WTC11 (cell line): ENCODE results near the gene GRPEL1. TPM values are rescaled to one million over a fixed set of nuclear protein-coding genes. Genes with fewer than 3 reads are reported as not detected.

Experiments
- ATAC-seq: fragments of 200-7000 bp; cut with Tn5 transposase; 2 replicates; pipeline ENCODE4 v1.10.0; 2021; ENCODE audit warnings: mild to moderate bottlenecking, moderate library complexity
- CTCF ChIA-PET: fragments of 300-600 bp; sonication (Branson Sonifier 250); formaldehyde crosslinking; loops from one replicate; lab custom pipeline; 2021; ENCODE audit warnings: antibody characterized with exemption; lab: Charles Lee
- POLR2A ChIA-PET: fragments of 350-600 bp; sonication (Branson Sonifier 250); formaldehyde crosslinking; loops from one replicate; lab custom pipeline; 2021; ENCODE audit warnings: antibody characterized with exemption; lab: Charles Lee
- DNase-seq: peaks from one replicate; pipeline ENCODE4 v3.0.0; 2021; ENCODE audit warnings: low spot score
- H3K27ac Mint-ChIP-seq: 2 replicates; pipeline ENCODE4 v1.8.0; 2021; ENCODE audit warnings: mixed read lengths
- H3K27me3 Mint-ChIP-seq: 2 replicates; pipeline ENCODE4 v1.8.0; 2021; ENCODE audit warnings: low read depth, mild to moderate bottlenecking, moderate library complexity, mixed read lengths
- H3K36me3 Mint-ChIP-seq: 2 replicates; pipeline ENCODE4 v1.8.0; 2021; ENCODE audit warnings: mixed read lengths
- H3K4me1 Mint-ChIP-seq: 2 replicates; pipeline ENCODE4 v1.8.0; 2022; ENCODE audit warnings: mixed read lengths
- H3K4me3 Mint-ChIP-seq: 2 replicates; pipeline ENCODE4 v1.8.0; 2021; ENCODE audit warnings: mild to moderate bottlenecking, moderate library complexity, mixed read lengths
- H3K9me3 Mint-ChIP-seq: 2 replicates; pipeline ENCODE4 v1.8.0; 2021; ENCODE audit warnings: mixed read lengths
- CREB1 ChIP-seq: sonication (generic); formaldehyde crosslinking; IDR thresholded peaks from 2 replicates; pipeline ENCODE4 v1.8.0; 2023; ENCODE audit warnings: mild to moderate bottlenecking, missing genetic modification reagents
- CREM ChIP-seq: sonication (generic); formaldehyde crosslinking; IDR thresholded peaks from 2 replicates; pipeline ENCODE4 v1.8.1; 2022; ENCODE audit warnings: mild to moderate bottlenecking, missing genetic modification reagents, moderate library complexity
- JUN ChIP-seq: sonication (generic); formaldehyde crosslinking; IDR thresholded peaks from 2 replicates; pipeline ENCODE4 v1.8.0; 2023; ENCODE audit warnings: mild to moderate bottlenecking, missing genetic modification reagents
- NFATC4 ChIP-seq: fragments of 250-450 bp; sonication (Bioruptor Pico); IDR thresholded peaks from 2 replicates; pipeline ENCODE4 v1.9.0; 2021; ENCODE audit warnings: mild to moderate bottlenecking
- NFE2L1 ChIP-seq: sonication (generic); formaldehyde crosslinking; IDR thresholded peaks from 2 replicates; pipeline ENCODE4 v1.8.1; 2023; ENCODE audit warnings: missing genetic modification reagents
- OVOL2 ChIP-seq: fragments of 250-450 bp; sonication (Bioruptor Pico); IDR thresholded peaks from 2 replicates; pipeline ENCODE4 v1.9.0; 2021; ENCODE audit warnings: mild to moderate bottlenecking, borderline replicate concordance
- SMAD3 ChIP-seq: sonication (generic); formaldehyde crosslinking; IDR thresholded peaks from 2 replicates; pipeline ENCODE4 v1.8.0; 2022; ENCODE audit warnings: missing genetic modification reagents, mild to moderate bottlenecking, borderline replicate concordance
- SP1 ChIP-seq: sonication (generic); formaldehyde crosslinking; conservative IDR thresholded peaks from 2 replicates; pipeline ENCODE4 v1.8.1; 2022; ENCODE audit warnings: missing genetic modification reagents
- ZNF317 ChIP-seq: sonication (generic); formaldehyde crosslinking; IDR thresholded peaks from 2 replicates; pipeline ENCODE4 v1.8.1; 2023; ENCODE audit warnings: low read depth, mild to moderate bottlenecking, moderate library complexity, missing genetic modification reagents, borderline replicate concordance
- total RNA-seq: library from RNA; stranded (reverse); gene quantifications from 3 replicates; pipeline ENCODE4 v1.2.3, GENCODE V29; 2021
- TF ChIP-seq, protein P1 (sequence below): sonication (generic); formaldehyde crosslinking; IDR thresholded peaks from 2 replicates; pipeline ENCODE4 v1.8.1; 2023; ENCODE audit warnings: mild to moderate bottlenecking, missing genetic modification reagents
- TF ChIP-seq, protein P2 (sequence below): sonication (generic); formaldehyde crosslinking; IDR thresholded peaks from 2 replicates; pipeline ENCODE4 v1.8.0; 2022; ENCODE audit warnings: missing genetic modification reagents
- TF ChIP-seq, protein P3 (sequence below): sonication (generic); formaldehyde crosslinking; IDR thresholded peaks from 2 replicates; pipeline ENCODE4 v1.8.0; 2023; ENCODE audit warnings: missing genetic modification reagents, mild to moderate bottlenecking, borderline replicate concordance
- TF ChIP-seq, protein P4 (sequence below): sonication (generic); formaldehyde crosslinking; IDR thresholded peaks from 2 replicates; pipeline ENCODE4 v1.8.1; 2022; ENCODE audit warnings: low read depth, missing genetic modification reagents, borderline replicate concordance
- TF ChIP-seq, protein P5 (sequence below): sonication (generic); formaldehyde crosslinking; IDR thresholded peaks from 2 replicates; pipeline ENCODE4 v1.8.1; 2023; ENCODE audit warnings: mild to moderate bottlenecking, missing genetic modification reagents, borderline replicate concordance
- TF ChIP-seq, protein P6 (sequence below): fragments of 250-450 bp; sonication (Bioruptor Pico); IDR thresholded peaks from 2 replicates; pipeline ENCODE4 v1.9.0; 2021; ENCODE audit warnings: moderate library complexity, mild to moderate bottlenecking, inconsistent platforms, borderline replicate concordance
- TF ChIP-seq, protein P7 (sequence below): sonication (generic); formaldehyde crosslinking; IDR thresholded peaks from 2 replicates; pipeline ENCODE4 v1.8.1; 2022; ENCODE audit warnings: low read depth, mild to moderate bottlenecking, moderate library complexity, missing genetic modification reagents, borderline replicate concordance
- TF ChIP-seq, protein P8 (sequence below): fragments of 250-450 bp; sonication (Bioruptor Pico); conservative IDR thresholded peaks from 2 replicates; pipeline ENCODE4 v1.9.0; 2021; ENCODE audit warnings: mild to moderate bottlenecking

GRPEL1 gene
- total RNA-seq, 1 experiment from 2014 or later: 50.0 TPM

DNA sequence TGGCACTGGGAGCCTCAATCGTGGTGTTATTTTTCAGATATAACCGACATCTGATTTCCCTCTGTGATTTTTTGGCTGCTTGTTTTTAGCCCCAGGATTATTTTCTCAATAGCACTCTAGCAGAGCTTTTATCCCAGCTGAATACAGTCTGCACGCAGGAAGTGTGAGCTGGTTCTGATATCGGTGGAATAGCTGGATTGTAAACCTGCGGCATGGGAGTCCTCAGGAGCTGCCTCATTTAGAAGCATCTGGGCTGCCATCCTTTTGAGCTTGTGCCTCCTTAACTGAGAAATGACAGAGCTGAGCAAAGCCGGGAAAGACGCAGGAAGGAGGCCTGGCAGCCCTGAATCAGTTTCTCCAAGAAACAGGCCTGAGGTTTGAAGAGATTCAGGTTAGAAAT, 28.4 kb upstream of the GRPEL1 start:
- H3K27ac Mint-ChIP-seq: no peak overlapping the region
- H3K36me3 Mint-ChIP-seq: no peaks in the 10 kb centered on the region
- TF ChIP-seq, protein P1, sequence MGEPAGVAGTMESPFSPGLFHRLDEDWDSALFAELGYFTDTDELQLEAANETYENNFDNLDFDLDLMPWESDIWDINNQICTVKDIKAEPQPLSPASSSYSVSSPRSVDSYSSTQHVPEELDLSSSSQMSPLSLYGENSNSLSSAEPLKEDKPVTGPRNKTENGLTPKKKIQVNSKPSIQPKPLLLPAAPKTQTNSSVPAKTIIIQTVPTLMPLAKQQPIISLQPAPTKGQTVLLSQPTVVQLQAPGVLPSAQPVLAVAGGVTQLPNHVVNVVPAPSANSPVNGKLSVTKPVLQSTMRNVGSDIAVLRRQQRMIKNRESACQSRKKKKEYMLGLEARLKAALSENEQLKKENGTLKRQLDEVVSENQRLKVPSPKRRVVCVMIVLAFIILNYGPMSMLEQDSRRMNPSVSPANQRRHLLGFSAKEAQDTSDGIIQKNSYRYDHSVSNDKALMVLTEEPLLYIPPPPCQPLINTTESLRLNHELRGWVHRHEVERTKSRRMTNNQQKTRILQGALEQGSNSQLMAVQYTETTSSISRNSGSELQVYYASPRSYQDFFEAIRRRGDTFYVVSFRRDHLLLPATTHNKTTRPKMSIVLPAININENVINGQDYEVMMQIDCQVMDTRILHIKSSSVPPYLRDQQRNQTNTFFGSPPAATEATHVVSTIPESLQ (CRISPR knock-in tag): no peak
- TF ChIP-seq, protein P2, sequence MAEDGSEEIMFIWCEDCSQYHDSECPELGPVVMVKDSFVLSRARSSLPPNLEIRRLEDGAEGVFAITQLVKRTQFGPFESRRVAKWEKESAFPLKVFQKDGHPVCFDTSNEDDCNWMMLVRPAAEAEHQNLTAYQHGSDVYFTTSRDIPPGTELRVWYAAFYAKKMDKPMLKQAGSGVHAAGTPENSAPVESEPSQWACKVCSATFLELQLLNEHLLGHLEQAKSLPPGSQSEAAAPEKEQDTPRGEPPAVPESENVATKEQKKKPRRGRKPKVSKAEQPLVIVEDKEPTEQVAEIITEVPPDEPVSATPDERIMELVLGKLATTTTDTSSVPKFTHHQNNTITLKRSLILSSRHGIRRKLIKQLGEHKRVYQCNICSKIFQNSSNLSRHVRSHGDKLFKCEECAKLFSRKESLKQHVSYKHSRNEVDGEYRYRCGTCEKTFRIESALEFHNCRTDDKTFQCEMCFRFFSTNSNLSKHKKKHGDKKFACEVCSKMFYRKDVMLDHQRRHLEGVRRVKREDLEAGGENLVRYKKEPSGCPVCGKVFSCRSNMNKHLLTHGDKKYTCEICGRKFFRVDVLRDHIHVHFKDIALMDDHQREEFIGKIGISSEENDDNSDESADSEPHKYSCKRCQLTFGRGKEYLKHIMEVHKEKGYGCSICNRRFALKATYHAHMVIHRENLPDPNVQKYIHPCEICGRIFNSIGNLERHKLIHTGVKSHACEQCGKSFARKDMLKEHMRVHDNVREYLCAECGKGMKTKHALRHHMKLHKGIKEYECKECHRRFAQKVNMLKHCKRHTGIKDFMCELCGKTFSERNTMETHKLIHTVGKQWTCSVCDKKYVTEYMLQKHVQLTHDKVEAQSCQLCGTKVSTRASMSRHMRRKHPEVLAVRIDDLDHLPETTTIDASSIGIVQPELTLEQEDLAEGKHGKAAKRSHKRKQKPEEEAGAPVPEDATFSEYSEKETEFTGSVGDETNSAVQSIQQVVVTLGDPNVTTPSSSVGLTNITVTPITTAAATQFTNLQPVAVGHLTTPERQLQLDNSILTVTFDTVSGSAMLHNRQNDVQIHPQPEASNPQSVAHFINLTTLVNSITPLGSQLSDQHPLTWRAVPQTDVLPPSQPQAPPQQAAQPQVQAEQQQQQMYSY (CRISPR knock-in tag): no peak
- TF ChIP-seq, protein P3, sequence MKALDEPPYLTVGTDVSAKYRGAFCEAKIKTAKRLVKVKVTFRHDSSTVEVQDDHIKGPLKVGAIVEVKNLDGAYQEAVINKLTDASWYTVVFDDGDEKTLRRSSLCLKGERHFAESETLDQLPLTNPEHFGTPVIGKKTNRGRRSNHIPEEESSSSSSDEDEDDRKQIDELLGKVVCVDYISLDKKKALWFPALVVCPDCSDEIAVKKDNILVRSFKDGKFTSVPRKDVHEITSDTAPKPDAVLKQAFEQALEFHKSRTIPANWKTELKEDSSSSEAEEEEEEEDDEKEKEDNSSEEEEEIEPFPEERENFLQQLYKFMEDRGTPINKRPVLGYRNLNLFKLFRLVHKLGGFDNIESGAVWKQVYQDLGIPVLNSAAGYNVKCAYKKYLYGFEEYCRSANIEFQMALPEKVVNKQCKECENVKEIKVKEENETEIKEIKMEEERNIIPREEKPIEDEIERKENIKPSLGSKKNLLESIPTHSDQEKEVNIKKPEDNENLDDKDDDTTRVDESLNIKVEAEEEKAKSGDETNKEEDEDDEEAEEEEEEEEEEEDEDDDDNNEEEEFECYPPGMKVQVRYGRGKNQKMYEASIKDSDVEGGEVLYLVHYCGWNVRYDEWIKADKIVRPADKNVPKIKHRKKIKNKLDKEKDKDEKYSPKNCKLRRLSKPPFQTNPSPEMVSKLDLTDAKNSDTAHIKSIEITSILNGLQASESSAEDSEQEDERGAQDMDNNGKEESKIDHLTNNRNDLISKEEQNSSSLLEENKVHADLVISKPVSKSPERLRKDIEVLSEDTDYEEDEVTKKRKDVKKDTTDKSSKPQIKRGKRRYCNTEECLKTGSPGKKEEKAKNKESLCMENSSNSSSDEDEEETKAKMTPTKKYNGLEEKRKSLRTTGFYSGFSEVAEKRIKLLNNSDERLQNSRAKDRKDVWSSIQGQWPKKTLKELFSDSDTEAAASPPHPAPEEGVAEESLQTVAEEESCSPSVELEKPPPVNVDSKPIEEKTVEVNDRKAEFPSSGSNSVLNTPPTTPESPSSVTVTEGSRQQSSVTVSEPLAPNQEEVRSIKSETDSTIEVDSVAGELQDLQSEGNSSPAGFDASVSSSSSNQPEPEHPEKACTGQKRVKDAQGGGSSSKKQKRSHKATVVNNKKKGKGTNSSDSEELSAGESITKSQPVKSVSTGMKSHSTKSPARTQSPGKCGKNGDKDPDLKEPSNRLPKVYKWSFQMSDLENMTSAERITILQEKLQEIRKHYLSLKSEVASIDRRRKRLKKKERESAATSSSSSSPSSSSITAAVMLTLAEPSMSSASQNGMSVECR (CRISPR knock-in tag): no peak
- TF ChIP-seq, protein P4, sequence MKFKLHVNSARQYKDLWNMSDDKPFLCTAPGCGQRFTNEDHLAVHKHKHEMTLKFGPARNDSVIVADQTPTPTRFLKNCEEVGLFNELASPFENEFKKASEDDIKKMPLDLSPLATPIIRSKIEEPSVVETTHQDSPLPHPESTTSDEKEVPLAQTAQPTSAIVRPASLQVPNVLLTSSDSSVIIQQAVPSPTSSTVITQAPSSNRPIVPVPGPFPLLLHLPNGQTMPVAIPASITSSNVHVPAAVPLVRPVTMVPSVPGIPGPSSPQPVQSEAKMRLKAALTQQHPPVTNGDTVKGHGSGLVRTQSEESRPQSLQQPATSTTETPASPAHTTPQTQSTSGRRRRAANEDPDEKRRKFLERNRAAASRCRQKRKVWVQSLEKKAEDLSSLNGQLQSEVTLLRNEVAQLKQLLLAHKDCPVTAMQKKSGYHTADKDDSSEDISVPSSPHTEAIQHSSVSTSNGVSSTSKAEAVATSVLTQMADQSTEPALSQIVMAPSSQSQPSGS (CRISPR knock-in tag): no peak
- TF ChIP-seq OVOL2 (no peak), JUN (CRISPR knock-in tag) (no peak), SP1 (CRISPR knock-in tag) (no peak), NFATC4 (no peak), NFE2L1 (CRISPR knock-in tag) (no peak), CREM (CRISPR knock-in tag) (no peak), ZNF317 (CRISPR knock-in tag) (no peak), CREB1 (no peak), SMAD3 (no peak)
- TF ChIP-seq, protein P5, sequence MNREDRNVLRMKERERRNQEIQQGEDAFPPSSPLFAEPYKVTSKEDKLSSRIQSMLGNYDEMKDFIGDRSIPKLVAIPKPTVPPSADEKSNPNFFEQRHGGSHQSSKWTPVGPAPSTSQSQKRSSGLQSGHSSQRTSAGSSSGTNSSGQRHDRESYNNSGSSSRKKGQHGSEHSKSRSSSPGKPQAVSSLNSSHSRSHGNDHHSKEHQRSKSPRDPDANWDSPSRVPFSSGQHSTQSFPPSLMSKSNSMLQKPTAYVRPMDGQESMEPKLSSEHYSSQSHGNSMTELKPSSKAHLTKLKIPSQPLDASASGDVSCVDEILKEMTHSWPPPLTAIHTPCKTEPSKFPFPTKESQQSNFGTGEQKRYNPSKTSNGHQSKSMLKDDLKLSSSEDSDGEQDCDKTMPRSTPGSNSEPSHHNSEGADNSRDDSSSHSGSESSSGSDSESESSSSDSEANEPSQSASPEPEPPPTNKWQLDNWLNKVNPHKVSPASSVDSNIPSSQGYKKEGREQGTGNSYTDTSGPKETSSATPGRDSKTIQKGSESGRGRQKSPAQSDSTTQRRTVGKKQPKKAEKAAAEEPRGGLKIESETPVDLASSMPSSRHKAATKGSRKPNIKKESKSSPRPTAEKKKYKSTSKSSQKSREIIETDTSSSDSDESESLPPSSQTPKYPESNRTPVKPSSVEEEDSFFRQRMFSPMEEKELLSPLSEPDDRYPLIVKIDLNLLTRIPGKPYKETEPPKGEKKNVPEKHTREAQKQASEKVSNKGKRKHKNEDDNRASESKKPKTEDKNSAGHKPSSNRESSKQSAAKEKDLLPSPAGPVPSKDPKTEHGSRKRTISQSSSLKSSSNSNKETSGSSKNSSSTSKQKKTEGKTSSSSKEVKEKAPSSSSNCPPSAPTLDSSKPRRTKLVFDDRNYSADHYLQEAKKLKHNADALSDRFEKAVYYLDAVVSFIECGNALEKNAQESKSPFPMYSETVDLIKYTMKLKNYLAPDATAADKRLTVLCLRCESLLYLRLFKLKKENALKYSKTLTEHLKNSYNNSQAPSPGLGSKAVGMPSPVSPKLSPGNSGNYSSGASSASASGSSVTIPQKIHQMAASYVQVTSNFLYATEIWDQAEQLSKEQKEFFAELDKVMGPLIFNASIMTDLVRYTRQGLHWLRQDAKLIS (CRISPR knock-in tag): no peak
- TF ChIP-seq, protein P6, sequence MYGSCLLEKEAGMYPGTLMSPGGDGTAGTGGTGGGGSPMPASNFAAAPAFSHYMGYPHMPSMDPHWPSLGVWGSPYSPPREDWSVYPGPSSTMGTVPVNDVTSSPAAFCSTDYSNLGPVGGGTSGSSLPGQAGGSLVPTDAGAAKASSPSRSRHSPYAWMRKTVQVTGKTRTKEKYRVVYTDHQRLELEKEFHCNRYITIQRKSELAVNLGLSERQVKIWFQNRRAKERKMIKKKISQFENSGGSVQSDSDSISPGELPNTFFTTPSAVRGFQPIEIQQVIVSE: no peak
- TF ChIP-seq, protein P7, sequence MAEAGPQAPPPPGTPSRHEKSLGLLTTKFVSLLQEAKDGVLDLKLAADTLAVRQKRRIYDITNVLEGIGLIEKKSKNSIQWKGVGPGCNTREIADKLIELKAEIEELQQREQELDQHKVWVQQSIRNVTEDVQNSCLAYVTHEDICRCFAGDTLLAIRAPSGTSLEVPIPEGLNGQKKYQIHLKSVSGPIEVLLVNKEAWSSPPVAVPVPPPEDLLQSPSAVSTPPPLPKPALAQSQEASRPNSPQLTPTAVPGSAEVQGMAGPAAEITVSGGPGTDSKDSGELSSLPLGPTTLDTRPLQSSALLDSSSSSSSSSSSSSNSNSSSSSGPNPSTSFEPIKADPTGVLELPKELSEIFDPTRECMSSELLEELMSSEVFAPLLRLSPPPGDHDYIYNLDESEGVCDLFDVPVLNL (CRISPR knock-in tag): no peak
- TF ChIP-seq, protein P8, sequence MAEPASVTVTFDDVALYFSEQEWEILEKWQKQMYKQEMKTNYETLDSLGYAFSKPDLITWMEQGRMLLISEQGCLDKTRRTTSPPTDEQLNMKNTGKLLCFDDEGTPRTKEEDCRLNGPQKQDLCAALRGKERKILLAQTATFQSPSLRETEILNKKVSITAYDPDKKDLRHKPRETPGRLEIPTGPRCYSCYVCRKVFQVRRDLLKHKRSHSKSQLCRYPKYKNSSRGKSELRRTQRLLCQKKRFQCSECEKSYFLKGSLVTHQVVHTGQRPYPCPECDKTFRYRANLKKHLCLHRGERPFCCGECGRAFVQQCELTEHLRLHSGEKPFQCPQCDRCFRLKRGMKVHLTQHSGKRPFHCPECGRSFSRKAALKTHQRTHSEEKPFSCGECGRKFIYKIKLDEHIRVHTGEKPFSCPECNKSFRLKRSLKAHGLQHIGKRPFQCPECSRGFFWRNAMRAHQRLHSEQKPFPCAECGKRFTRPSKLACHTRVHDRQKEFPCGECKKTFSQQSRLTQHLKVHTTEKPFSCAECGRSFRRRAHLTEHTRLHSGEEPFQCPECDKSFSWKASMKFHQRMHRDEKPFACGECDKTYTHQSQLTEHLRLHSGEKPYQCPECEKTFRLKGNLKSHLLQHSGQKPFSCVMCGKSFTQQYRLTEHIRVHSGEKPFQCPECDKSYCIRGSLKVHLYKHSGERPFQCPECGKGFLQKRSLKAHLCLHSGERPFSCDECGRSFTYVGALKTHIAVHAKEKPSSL (CRISPR knock-in tag): no peak
- H3K27me3 Mint-ChIP-seq: peaks cover 100% of the 10 kb centered on the region
- DNase-seq (no peak), ATAC-seq (no peak)
- H3K9me3 Mint-ChIP-seq: no peaks in the 10 kb centered on the region
- H3K4me1 Mint-ChIP-seq: peaks cover under 1% of the 10 kb centered on the region; the same call in 1 of the 2 replicates
- ChIA-PET CTCF (no interaction called here), POLR2A (no interaction called here)
- H3K4me3 Mint-ChIP-seq: no peak overlapping the region
